Naive B cell (primary cell): ENCODE results near the gene PAQR5. TPM values are rescaled to one million over a fixed set of nuclear protein-coding genes. Genes with fewer than 3 reads are reported as not detected.
A peak's percentile ranks its signal among the peaks of the same experiment; 100 is the strongest.
"Not testable (repeated sequence)": the region's sequence is repeated elsewhere in the genome, so short reads cannot be mapped to it uniquely, and the experiment has no call there.

Experiments
- ATAC-seq, 2 donors: fragments of 150-1000 bp; cut with Tn5 transposase; 2 replicates each; pipeline ENCODE4 v1.10.0; 2021; ENCODE audit warnings: low read depth in 2 of 2, mild to moderate bottlenecking in 2 of 2, moderate library complexity in 2 of 2
- DNase-seq: peaks from one replicate; pipeline ENCODE4 v3.0.0; 2022
- H3K27ac Mint-ChIP-seq, 6 donors: one replicate each; pipeline ENCODE4 v1.8.0; 2020 to 2022; ENCODE audit warnings: mild to moderate bottlenecking in 6 of 6, mixed read lengths in 6 of 6, moderate library complexity in 5 of 6, inconsistent platforms in 2 of 6
- H3K27me3 Mint-ChIP-seq, 3 donors: one replicate each; pipeline ENCODE4 v1.8.0; 2021 to 2022; ENCODE audit warnings: mixed read lengths in 3 of 3, mild to moderate bottlenecking in 1 of 3
- H3K36me3 Mint-ChIP-seq, 2 donors: one replicate each; pipeline ENCODE4 v1.8.0; 2020 to 2022; ENCODE audit warnings: mixed read lengths in 2 of 2, inconsistent platforms in 1 of 2, mild to moderate bottlenecking in 1 of 2
- H3K4me1 Mint-ChIP-seq, 3 donors: one replicate each; pipeline ENCODE4 v1.8.0; 2020 to 2022; ENCODE audit warnings: mixed read lengths in 3 of 3, inconsistent platforms in 1 of 3, mild to moderate bottlenecking in 1 of 3, moderate library complexity in 1 of 3
- H3K4me3 Mint-ChIP-seq, 8 donors: one replicate each; pipeline ENCODE4 v1.8.0; 2020 to 2022; ENCODE audit warnings: mild to moderate bottlenecking in 8 of 8, mixed read lengths in 8 of 8, moderate library complexity in 8 of 8, inconsistent platforms in 2 of 8
- H3K9me3 Mint-ChIP-seq, 7 donors: one replicate each; pipeline ENCODE4 v1.8.0; 2020 to 2022; ENCODE audit warnings: mixed read lengths in 7 of 7, mild to moderate bottlenecking in 5 of 7, inconsistent platforms in 2 of 7, moderate library complexity in 1 of 7
- polyA plus RNA-seq, 6 donors: library from polyadenylated mRNA; unstranded; fragments of 300-500 nt; fragmentation: Illumina TruSeq; gene quantifications; one replicate each; pipeline ENCODE4 v1.2.3, GENCODE V29; 2021; ENCODE audit warnings: low read depth in 6 of 6

Gene PAQR5
- polyA plus RNA-seq, 6 donors from 2014 or later, result not detected

DNA sequence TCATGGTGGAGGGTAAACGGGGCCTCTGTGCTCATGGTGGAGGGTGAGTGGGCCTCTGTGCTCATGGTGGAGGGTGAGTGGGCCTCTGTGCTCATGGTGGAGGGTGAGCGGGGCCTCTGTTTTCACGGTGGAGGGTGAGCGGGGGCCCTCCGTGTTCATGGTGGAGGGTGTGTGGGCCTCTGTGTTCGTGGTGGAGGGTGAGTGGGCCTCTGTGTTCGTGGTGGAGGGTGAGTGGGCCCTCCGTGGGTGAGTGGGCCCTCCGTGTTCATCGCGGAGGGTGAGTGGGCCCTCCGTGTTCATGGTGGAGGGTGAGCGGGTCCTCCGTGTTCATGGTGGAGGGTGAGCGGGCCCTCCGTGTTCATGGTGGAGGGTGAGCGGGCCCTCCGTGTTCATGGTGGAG lies 85.4 kb downstream of the PAQR5 start:
- H3K4me3 Mint-ChIP-seq, ATAC-seq, DNase-seq, H3K4me1 Mint-ChIP-seq, H3K36me3 Mint-ChIP-seq, H3K9me3 Mint-ChIP-seq: not testable (repeated sequence)
- Mint-ChIP-seq H3K27me3 (peaks cover under 1 to 18% (median 14%) of the 10 kb centered on the region in 3 donors), H3K27ac (peak overlapping the region in 1 of 6 donors; percentile 18)

DNA sequence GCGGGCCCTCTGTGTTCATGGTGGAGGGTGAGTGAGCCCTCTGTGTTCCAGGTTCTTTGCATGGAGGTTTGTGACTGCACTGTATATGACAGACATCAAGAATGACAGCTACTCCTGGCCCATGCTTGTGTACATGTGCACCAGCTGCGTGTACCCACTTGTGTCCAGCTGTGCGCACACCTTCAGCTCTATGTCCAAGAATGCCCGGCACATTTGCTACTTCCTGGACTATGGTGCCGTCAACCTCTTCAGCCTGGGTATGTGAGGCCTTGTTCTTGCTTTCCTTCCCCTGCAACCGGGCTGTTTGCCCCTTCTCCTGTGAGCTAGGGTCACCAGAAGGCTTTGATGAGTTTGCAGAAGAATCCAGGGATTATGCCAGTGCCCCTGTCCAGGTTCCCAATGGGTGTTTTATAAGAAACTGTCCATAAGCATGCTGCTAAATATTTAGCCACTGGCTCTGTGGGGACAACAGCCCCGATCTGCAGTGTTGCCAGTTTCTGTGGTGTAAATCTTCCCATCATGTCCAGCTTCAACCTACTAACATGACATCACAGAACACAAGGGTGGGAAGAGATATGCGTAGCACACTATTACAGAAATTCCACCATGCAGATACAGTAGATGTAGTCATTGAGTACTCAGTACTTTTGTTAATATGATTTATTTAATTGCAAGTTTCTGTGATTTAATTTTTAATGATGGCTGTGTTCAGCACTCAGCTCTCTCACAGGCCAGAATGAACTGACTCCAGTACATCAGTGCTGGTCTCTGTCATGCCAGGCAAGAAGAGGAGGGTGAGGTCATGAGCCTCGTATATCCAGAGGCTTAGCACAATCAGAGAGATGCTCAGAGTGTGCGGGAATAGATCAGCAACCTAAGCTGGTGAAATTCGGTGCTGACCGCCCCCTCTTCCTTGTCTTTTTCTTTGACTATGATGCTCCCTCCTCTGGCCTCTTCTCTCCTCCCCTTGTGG lies 86.2 kb downstream of the PAQR5 start:
- no peaks in the 10 kb centered on the region for H3K9me3 Mint-ChIP-seq
- no peak overlapping the region for H3K27ac Mint-ChIP-seq
- H3K27me3 Mint-ChIP-seq, result peaks cover 5 to 11% (median 8%) of the 10 kb centered on the region in 3 donors
- H3K4me1 Mint-ChIP-seq, result no peaks in the 10 kb centered on the region
- no peak for DNase-seq
- ATAC-seq, result no peak
- no peaks in the 10 kb centered on the region for H3K36me3 Mint-ChIP-seq
- no peak overlapping the region for H3K4me3 Mint-ChIP-seq

DNA sequence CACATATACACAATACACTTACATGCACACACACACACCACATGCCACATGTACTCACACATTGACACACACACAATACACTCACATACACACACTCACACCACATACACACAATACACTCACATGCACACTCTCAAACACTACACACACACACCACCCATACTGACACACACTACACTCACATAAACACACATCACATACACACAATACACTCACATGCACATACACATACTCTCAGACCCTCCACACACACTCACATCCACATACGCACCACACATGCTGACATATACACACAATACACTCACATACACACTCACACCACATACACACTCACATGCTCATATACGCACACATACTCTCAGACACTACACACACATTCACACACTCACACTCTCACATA lies 87.1 kb downstream of the PAQR5 start:
- Mint-ChIP-seq H3K4me1 (no peaks in the 10 kb centered on the region), H3K27ac (no peak overlapping the region), H3K4me3 (no peak overlapping the region), H3K36me3 (no peaks in the 10 kb centered on the region), H3K27me3 (peaks cover under 1 to 5% (median 2%) of the 10 kb centered on the region in 3 donors), H3K9me3 (no peaks in the 10 kb centered on the region)
- ATAC-seq, result no peak
- no peak for DNase-seq

DNA sequence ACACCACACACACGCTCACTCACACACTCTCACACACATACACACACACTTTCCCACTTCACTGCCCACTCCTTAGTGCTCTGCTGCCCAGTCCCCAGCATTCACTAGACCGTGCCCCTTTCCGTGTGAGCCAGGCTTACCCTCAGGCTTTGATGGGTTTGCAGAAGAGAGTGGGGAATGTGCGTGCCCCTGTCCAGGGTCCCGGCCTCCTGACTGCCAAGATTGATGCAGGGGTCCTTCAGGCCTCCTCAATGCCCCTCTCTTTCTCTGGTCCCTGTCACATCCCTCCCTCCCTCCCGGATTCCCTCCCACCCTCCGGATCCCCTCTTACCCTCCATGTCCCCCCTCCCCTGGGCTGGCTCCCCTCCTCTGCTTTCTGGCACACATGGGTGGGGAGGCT lies 87.6 kb downstream of the PAQR5 start:
- H3K4me3 Mint-ChIP-seq, result no peak overlapping the region
- H3K27ac Mint-ChIP-seq, result no peak overlapping the region
- H3K9me3 Mint-ChIP-seq, result no peaks in the 10 kb centered on the region
- no peaks in the 10 kb centered on the region for H3K36me3 Mint-ChIP-seq
- DNase-seq, result no peak
- peaks cover 2 to 5% (median 2%) of the 10 kb centered on the region in 3 donors for H3K27me3 Mint-ChIP-seq
- ATAC-seq, result no peak
- H3K4me1 Mint-ChIP-seq, result no peaks in the 10 kb centered on the region

DNA sequence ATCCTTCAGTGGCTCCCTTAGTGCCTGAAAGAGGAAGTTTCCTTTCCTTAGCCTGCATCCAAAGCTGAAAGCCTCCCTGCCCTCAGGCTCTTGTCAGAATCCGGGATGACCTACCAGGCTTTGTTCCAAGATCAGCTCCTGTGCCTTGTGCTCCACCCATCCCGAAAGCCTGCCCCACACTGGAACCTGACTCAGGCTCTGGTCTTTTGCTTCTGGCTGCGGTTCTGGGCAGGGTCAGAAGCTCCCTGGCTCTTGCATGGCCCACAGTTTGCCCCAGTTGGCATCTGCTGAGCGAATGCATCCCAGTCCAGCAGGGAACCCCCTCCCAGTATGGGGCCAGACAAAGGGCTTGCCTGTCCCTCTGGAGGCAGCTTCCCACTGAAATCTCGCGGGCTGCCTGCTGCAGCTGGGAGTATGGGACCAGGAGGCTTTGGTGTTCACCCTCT lies 89.6 kb downstream of the PAQR5 start:
- Mint-ChIP-seq H3K27ac (peak overlapping the region in 1 of 6 donors; percentile 48), H3K4me1 (no peaks in the 10 kb centered on the region), H3K27me3 (peaks cover 5 to 8% (median 6%) of the 10 kb centered on the region in 3 donors), H3K36me3 (no peaks in the 10 kb centered on the region), H3K9me3 (no peaks in the 10 kb centered on the region), H3K4me3 (peak overlapping the region in 1 of 8 donors; percentile 60)
- ATAC-seq, result no peak
- DNase-seq, result no peak

DNA sequence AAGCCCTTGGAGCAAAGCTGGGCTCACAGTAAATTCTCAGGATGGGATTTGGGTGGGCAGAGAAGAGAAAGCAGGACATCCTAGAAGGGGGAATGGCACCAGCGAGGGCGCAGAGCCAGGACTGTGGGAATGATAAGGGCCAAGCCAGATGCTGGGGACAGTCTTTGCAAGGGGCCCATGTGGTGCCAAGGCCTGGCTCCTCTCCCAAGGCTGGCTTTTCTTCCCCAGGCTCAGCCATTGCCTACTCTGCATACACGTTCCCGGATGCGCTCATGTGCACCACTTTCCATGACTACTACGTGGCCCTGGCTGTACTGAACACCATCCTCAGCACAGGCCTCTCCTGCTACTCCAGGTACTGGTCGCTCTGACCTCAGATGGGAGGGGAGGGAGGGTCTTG lies 90.7 kb downstream of the PAQR5 start:
- ATAC-seq (no peak), DNase-seq (no peak)
- no peaks in the 10 kb centered on the region for H3K9me3 Mint-ChIP-seq
- H3K4me1 Mint-ChIP-seq, result peaks cover 2 to 6% (median 3%) of the 10 kb centered on the region in 3 donors
- H3K27me3 Mint-ChIP-seq, result peaks cover 6 to 8% (median 7%) of the 10 kb centered on the region in 3 donors
- H3K4me3 Mint-ChIP-seq, result no peak overlapping the region
- H3K27ac Mint-ChIP-seq, result no peak overlapping the region
- no peaks in the 10 kb centered on the region for H3K36me3 Mint-ChIP-seq

DNA sequence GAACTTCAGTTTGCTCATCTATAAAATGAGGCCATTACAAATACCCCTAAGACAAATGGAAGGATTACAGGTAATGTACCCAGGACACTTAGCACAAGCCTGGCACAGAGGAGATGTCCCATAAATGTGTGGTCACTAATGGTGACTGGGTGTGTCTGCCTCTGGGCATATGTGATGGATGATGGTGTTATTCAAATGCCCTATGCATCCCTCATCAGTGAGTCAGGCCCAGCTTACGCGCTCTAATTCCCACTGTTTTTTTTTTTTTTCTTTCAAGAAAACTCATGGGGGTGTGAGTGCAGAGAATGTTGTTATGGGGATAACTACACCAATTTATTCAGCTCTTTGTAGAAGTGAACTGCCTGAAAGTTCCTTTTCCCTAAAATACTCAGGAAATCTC lies 91.9 kb downstream of the PAQR5 start:
- no peaks in the 10 kb centered on the region for H3K9me3 Mint-ChIP-seq
- no peak for ATAC-seq
- no peak for DNase-seq
- H3K4me1 Mint-ChIP-seq, result peaks cover 7 to 10% (median 9%) of the 10 kb centered on the region in 3 donors
- H3K27me3 Mint-ChIP-seq, result peaks cover 8 to 11% (median 9%) of the 10 kb centered on the region in 3 donors
- no peak overlapping the region for H3K27ac Mint-ChIP-seq
- no peak overlapping the region for H3K4me3 Mint-ChIP-seq
- H3K36me3 Mint-ChIP-seq, result no peaks in the 10 kb centered on the region

DNA sequence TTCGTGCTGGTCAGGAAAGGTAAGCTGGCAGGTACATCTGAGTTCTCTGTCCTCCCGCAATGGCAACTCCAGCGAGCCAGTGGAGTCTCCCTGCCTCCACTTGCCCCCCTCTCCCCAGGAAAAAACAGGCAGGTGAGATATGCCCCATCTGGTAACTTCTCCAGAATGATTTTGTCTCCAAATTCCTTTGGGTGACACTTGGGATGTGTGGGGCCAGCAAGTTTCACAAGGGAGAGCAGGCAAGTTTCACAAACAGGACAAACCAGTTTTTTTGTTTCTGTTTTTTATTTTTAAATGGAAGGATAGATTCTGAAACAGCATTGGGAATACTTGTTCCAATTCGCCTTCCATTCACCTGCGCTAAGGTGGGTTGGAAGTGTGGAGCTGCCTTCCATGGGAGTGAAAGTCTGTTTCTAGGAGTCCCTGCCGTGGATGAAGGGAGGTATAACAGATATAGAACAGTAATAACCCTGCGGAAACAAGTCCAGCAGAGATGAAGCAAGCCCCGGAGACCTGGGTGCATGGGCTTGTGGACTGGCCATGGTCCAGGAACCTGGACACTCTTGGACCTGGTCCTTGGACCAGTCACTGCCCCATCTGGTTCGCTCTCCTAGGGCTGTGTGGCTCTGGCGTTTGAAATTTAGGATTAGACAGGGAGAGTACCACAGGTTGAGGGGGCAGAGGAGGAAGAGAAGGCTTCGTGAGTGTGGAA lies 92.5 kb downstream of the PAQR5 start:
- no peak for ATAC-seq
- Mint-ChIP-seq H3K27me3 (peaks cover 9 to 14% (median 13%) of the 10 kb centered on the region in 3 donors), H3K36me3 (no peaks in the 10 kb centered on the region), H3K4me1 (peaks cover 7 to 10% (median 9%) of the 10 kb centered on the region in 3 donors), H3K9me3 (no peaks in the 10 kb centered on the region), H3K4me3 (no peak overlapping the region), H3K27ac (peak overlapping the region in 3 of 6 donors; percentile 39 to 63 (median 54))
- no peak for DNase-seq

DNA sequence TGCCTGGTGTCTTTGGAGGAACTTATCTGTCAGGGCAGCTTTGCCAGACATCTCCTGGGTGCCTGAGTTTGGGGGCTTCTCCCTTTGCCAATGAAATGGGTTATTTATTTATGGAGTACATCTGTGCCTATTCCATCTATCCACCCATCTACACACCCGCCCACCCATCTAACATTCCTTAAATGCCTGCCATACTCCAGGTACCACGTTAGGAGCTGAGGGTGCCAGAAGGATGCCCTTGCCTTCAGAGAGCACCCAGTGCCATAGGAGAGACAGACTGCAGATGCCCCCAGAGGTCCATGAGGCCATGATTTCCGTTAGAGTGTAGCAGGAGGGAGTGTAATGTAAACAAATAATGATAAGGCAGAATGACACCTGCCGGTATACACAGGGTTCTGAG lies 93.6 kb downstream of the PAQR5 start:
- H3K9me3 Mint-ChIP-seq, result no peaks in the 10 kb centered on the region
- peak overlapping the region in 1 of 6 donors; percentile 33 for H3K27ac Mint-ChIP-seq

DNA sequence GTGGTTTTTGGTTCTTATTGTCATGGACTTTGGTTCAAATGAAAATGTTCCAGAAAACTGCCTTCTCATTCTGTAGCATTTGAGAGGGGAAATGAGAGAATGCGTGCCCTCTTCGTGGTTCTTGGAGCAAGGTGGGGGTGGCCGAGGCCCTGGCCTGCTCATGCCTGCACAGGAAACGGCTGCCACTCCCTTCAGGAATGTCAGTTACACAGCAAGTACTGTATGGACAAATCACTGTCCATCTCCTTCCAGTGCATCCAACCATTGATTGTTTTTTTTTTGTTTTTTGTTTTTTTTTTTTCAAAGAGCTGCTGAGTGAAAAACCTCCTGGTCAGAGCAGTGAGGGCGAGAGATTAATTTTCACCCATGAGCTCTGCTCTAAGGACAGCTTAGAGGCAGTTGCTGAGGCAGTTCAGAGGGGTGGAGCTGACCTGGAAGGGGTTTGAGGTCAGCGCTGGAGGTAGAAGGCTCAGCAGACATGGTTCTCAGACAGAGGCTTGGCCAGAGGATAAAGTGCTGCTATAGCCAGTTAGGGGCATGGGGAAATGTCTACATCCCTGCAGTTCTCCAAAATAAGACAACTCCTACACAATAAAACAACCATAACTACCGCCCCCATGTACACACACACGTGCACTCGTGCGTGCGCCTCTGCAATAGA lies 95.2 kb downstream of the PAQR5 start:
- ATAC-seq, result no peak

More for the DNA sequence above, 93.6 kb downstream of the PAQR5 start:
- Mint-ChIP-seq H3K4me3 (no peak overlapping the region), H3K27me3 (peaks cover 9 to 14% (median 13%) of the 10 kb centered on the region in 3 donors), H3K36me3 (no peaks in the 10 kb centered on the region), H3K4me1 (peaks cover 7 to 10% (median 9%) of the 10 kb centered on the region in 3 donors)
- no peak for DNase-seq
- ATAC-seq, result no peak

DNA sequence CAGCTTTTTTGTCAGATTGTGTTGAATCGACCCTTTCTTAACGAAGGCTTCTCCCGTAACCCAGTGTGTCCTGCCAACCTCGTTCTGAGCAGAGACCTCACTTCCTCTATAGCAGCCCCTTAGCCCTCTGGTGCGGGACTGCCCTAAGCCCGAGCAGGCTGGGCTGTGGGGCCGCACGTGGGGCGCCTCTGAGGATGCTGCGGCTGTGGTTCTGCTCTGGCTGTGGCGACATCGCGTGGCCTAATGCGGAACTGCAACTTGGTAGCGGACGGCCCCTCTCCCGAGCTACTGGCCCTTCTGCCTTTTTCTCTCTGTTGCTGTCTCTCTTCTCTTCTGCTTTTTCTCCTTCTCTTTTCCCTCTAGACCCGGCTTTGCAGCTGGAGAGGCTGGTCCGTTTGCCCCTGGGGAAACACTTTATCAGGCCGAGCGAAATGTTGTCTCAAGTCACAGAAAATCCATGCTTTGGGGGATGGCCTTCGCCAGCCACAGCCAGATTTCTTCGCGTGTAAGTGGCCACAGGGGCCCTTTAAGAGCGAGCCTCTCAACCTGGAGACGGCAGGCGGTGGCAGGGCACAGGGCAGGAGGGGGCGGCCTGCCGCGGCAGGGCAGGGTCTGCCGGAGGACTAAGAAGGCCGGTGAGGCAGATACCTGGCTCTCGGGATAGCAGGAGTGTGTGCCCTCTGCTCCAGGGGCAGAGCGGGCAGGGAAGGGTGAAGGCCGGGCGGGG lies 96.0 kb downstream of the PAQR5 start:
- peak overlapping the region in 3 of 8 donors; percentile 12 to 45 (median 30) for H3K4me3 Mint-ChIP-seq

More for the DNA sequence above, 95.2 kb downstream of the PAQR5 start:
- Mint-ChIP-seq H3K9me3 (no peaks in the 10 kb centered on the region), H3K36me3 (no peaks in the 10 kb centered on the region), H3K4me3 (peak overlapping the region in 1 of 8 donors; percentile 45), H3K27me3 (peaks cover 9 to 14% (median 13%) of the 10 kb centered on the region in 3 donors), H3K4me1 (peaks cover 7 to 10% (median 9%) of the 10 kb centered on the region in 3 donors), H3K27ac (peak overlapping the region in 2 of 6 donors; percentile 42 to 82)
- no peak for DNase-seq

DNA sequence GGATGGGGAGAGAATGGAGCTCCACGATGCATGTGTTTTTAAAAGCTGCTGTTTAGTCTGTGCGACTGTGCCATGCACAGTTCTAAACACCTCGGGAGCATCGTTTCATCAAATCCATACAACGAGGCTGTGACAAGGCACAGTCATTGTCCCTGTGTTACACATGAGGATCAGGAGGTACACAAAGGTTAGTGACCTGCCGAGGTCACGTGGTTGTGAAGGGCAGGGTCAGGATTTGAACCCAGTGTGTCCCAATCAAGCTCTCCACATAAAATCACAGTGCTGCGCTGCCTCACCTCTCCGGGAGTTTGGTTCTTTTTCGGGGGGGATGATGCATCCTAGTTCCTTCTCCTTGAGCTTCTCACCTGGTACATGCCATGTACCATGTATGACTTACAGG lies 96.7 kb downstream of the PAQR5 start:
- no peaks in the 10 kb centered on the region for H3K9me3 Mint-ChIP-seq
- H3K27me3 Mint-ChIP-seq, result peaks cover 5 to 14% (median 13%) of the 10 kb centered on the region in 3 donors
- ATAC-seq (no peak), DNase-seq (no peak)
- peaks cover 7 to 10% (median 9%) of the 10 kb centered on the region in 3 donors for H3K4me1 Mint-ChIP-seq
- H3K36me3 Mint-ChIP-seq, result no peaks in the 10 kb centered on the region
- H3K4me3 Mint-ChIP-seq, result no peak overlapping the region
- no peak overlapping the region for H3K27ac Mint-ChIP-seq

More for the DNA sequence above, 96.0 kb downstream of the PAQR5 start:
- ATAC-seq, result peak; percentile 99 to 100
- Mint-ChIP-seq H3K9me3 (no peaks in the 10 kb centered on the region), H3K36me3 (no peaks in the 10 kb centered on the region), H3K27ac (peak overlapping the region in 2 of 6 donors; percentile 42 to 82), H3K4me1 (peaks cover 7 to 10% (median 9%) of the 10 kb centered on the region in 3 donors), H3K27me3 (peaks cover 5 to 14% (median 13%) of the 10 kb centered on the region in 3 donors)
- peak; percentile 76 for DNase-seq
